HG02870 (cell line): ENCODE data around the gene CBLL1.

Experiments used
- ATAC-seq: cut with Tn5 transposase; IDR thresholded peaks from one replicate; pipeline ENCODE4 v1.9.1; 2021; ENCODE audit warnings: mild to moderate bottlenecking, moderate library complexity; ENCODE audit not compliant: unreplicated experiment

Gene CBLL1

DNA sequence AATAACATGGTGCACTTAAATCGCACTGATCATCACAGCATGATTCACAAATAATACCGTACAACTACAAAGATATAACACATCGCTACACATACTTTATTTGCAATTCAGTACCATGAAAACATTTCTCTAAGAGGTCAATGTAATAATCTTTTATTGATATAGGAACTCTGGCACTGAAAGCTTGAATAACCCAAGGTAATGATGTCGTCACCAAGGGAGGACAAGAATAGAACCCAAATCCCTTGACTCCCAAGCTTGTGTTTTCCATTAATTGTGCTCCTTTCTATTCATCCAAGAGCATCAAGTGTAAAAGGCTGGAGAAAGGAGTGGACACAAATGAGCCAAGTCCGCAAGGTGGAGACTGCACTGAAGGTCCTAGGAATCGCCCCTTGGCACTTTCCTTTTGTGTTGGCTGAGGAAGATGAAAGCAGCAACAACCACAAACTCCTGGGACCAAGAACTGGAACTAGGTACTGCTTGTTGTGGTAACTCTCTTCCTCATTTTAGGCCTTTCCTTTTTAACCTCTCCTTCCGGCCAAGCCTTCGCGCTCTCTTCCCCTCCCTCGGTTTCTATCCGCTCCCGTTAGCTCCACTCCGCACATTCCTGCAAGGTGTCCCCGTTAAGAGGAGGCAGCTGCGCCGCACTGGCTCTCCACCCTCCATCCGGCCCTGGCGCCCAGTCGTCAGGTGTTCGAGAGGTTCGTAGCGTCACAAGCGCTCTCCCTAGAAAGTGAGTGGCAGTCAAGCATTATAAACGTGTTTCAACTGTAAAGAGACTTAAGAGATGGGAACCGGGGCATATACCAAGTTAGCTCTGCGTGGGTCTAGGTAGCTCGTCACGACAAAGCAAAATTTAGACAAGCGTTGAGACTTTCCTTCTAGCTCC, 1.0 kb upstream of the CBLL1 start:
- ATAC-seq, result peak; percentile 32

DNA sequence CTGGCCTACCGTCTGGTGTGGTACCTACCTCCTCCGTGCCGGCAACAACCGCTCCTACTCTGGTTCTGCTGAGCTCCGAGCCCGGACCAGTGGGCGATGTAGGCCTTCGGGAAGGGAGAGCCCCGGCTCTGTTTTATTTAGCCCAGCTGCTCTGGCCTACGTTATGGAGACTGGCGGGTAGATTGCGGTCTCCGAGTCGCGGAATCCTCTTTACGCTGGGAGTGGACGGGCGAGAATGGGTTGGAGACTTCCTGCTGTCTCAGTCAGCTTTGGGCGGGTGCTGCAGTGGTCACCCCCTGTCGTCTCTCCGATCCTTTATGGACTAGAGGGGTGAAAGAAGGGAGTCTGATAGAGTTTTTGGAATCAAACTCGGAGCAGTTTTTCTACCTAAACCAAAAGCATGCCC, 406 bp downstream of the CBLL1 start:
- peak; percentile 31 for ATAC-seq

DNA sequence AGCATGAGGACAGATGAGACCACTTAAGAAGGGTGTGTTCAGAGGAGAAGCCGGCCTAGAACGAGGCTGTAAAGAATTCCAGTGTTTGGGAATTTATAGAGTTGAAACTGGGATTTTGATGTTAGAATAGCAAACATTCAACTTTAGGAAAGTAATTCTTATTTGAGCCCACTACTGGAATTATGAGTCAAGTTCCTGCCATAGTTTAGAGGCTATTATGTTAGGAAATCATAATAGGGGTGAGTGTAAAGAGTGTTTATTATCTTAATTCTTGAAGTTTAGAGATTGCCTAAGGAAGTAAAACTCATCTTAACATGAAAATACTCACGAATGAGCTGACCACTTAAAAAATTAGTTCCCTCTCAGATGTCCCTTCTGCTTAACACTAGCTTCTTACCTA, 2.1 kb downstream of the CBLL1 start:
- no peak for ATAC-seq

DNA sequence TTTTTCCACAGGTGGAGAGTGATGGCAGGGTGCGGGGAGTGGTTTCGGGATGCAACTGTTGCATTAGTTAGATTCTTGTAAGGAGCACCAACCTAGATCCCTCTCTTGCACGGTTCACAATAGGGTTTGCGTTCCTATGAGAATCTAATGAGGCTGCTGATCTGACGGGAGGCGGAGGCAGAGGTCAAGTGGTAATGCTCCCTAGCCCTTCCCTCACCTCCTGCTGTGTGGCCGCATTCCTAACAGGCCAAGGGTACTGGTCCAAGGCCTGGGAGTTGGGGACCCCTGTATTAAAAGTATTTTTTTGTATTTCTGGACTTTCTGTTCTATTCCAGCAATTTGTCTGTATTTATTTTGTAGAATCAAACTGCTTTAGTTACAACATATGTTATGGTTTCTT, 7.2 kb downstream of the CBLL1 start:
- no peak for ATAC-seq

DNA sequence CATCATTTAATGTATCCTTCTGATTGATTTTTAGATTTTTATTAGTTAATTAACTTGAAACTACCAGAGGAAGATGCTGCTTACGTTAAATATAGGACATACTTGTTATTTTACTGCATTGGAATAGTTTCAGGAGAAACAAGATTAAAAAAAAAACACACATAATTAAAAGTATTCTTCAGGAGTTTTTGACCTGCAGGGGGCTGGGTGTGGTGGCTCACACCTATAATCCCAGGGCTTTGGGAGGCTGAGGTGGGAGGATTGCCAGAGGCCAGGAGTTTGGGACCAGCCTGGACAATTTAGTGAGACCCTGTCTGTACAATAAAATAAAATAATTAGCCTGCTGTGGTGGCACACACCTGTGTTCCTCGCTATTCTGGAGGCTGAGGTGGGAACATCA, 10.7 kb downstream of the CBLL1 start:
- no peak for ATAC-seq

DNA sequence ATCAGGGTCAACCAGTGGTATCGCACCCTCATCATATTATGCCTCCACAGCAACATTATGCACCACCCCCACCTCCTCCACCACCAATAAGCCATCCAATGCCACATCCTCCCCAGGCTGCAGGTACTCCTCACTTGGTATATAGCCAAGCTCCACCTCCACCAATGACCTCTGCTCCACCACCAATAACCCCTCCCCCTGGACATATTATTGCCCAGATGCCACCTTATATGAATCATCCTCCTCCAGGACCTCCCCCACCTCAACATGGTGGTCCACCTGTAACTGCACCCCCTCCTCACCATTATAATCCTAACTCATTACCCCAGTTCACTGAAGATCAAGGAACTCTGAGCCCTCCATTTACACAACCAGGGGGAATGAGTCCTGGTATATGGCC, 14.7 kb downstream of the CBLL1 start:
- ATAC-seq, result no peak

DNA sequence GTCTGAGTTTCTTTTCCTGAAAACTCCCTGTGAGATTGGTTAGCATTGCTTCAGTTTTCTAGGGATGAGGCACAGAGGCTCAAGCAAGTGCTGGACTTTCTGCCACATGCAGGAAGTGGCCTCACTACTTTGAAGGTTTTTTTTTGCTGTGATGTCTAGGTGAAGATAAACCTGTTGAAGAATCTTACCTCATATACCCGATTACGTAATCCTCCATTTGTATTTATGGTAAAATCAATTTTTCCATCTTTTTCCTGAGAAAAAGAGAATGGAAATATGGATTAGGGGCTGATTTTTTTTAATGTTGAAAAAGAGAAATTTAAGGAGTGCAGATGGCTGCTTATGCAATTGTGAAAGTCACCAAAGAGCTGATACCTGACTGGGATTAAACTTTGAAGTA, 23.4 kb downstream of the CBLL1 start:
- no peak for ATAC-seq

DNA sequence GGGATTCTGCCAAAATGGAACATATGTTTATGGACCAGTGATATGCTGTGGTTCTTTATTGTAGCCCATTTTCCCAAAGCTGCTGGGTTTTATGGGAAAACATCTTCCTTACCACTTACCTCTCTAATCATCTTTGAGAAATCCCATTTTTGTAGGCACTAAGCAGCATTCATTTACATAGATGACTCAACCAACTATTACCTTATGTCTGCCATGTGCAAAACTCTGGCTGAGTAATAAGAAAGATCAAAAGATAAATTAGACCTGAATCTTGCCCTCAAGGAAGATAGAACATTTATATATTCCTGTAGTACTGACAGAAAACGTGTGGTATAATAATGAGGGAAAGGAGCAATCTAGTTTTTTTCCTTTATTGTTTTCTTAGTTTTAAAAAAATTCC, 24.3 kb downstream of the CBLL1 start:
- ATAC-seq, result no peak

DNA sequence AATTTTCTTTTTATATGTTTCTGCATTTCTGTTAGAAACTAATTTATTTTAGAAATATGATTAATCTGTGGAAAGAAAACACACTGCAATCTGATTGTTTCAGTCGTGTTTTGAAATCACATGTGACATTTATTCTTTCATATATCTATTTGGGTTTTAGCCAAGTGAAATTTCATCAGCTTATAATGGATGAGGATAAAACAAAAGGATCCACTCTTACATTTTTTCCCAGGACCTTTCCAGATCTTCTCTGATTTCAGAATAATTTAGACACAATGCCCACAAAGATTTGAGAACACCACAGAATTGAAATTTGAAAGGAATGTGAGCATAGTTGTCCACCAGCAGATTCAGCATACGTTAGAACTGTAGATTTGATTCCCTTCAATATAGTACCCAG, 29.1 kb downstream of the CBLL1 start:
- ATAC-seq, result no peak

DNA sequence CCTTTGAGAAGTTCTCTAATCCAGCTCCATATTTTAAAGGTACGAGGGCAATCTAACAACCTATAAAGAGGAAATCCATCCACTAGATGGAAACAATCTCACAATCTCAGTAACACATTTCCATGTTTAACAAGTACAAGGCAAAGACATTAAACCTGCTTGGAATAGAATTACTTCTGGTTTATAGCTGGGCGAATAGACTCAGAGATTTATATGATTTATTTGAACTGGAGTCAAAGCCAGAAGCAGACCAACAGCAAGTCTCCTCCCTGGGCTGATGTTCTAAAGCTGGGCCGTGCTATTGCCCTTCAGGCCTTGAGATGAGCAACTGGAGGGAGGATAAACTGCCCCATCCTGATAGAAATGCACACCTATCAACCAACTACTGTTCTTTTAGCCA, 33.8 kb downstream of the CBLL1 start:
- ATAC-seq, result no peak

DNA sequence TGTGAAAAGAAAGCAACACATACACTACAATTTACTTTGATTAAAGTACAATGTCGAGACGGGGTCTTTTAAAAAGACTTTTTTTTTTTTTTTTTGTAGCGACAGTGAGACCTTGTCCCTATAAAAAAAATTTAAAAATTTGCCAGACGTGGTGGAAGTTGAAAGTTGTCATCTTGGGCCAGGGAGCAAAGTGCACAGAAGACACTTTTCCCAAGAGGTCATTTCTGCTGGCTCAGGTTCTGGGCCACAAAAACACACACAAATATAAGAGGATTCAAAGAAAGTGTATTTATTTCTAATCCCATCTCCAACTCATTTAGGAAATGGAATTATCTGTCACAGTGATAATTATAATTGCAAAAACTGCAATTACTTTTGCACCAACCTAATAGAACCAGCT, 34.3 kb downstream of the CBLL1 start:
- ATAC-seq, result no peak

DNA sequence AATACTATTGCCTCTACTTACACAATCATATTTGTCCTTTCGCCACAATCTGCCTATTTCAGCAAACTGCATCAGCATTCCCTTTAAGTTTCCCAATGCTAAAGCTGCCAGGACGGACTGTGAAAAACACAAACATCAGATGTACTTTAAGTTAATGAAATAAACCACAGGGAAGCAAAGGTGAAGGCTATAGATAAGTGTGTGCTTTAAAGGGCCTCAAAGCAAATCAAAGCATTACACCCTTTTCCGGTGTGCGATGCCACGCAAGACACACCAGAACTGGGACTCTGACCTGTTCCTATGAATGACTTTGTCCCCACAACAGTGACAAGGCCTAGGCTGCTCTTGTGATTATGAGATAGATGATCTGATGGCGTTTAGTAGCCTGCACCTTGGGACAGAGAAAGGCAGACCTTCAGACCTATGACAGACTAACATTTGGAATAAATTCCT, 35.7 kb downstream of the CBLL1 start:
- ATAC-seq, result no peak

DNA sequence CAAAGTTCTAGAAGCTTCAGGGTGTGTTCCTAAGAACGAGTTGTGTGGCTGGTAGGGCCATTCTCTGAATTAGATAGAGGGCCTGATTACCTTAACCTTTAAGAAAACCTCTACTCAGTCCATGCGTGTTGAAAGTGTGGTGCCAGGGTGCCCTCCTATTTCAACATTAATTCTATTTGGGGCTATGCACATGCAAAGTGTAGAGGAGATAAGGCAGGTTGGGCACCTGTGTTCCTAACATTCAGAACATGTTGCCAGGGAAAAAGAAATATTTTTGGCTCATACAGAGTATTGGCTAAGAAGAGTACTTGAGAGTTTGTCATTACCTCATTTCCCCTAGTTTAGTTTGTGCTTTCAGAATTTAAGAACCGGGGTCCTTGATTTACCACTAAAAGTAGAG, 38.4 kb downstream of the CBLL1 start:
- no peak for ATAC-seq

DNA sequence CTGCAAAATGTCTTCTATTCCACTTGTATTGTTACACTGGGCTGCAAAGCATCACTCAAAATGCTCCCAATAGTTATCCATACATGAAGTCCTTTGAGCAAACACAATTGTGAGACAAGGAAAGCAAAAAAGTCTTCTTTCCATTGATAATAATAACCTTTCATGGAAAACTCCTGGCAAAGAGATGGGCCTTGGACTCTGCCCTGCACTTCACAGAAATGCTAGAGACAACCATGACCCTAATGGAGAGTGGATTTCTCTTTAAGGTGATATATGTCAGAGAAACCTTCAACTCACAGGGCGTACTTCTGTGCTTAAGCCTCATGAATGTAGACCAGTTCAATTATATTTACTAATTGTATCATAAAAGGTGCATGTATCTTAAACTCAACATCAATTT, 39.7 kb downstream of the CBLL1 start:
- ATAC-seq, result no peak

DNA sequence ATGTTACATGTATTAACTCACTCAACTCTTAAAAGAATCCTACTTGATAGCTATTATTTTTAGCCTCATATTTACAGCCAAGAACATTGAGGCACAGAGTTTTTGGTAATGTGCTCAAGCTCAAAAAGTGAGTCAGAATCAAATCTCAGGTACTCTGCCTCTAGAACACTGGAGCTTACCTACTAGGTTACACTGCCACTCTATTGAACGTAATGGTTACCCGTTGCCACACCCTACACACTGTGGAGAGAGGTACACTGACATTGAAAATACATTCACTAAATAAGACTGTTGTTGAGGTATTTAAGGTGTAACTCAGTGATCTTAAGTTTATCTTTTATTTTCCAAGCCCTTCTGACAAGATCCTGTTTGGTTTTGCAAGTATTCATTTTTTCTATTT, 41.2 kb downstream of the CBLL1 start:
- no peak for ATAC-seq

DNA sequence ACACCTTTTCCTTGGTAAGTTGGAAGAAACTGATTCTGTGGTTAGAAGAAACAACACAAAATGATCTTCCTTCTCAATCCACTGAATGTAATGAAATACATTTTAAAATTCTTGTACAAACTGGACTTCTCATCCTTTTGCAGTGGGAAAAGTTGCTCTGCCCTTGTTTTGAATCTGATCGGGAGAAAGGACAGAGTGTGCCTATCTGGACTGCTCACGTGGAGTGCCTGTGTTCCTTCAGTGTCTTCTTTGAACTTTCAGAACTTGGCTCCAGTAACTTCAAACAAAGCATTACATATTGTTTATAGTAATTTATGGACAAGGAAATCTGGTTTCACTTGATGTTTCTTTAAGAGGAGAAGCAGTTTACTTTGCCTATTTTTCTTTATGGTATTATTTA, 42.0 kb downstream of the CBLL1 start:
- ATAC-seq, result no peak

DNA sequence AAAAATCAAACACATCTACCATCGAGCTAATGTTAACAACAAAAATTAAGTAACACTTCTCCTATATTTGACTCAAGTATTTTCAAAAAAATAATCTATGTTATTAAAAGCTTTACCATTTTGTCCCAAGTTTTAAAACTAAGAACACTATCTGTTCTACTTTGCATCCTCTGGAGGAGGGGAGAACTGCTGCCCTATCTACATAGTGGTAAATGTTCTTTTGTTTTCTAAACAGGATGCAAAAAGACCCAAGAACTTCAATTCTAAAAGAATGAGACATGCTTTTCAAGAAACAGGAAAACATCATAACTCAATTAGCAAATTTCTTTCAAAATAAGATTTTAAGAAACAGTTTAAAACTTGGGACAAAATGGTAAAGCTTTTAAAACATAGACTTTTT, 44.3 kb downstream of the CBLL1 start:
- no peak for ATAC-seq

DNA sequence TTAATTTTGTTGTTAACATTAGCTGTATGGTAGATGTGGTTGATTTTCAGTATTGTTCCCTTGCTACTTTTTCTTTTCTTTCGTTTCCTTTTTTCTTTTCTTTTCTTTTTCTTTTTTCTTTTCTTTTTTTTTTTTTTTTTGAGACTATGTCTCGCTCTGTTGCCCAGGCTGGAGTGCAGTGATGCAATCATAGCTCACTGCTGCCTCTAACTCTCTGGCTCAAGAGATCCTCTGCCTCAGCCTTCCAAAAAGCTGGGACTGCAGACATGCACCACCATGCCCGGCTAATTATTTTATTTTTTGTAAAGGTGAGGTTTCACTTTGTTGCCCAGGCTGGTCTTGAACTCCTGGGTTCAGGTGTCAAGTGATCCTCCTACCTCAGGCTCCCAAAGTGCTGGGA, 44.7 kb downstream of the CBLL1 start:
- no peak for ATAC-seq

DNA sequence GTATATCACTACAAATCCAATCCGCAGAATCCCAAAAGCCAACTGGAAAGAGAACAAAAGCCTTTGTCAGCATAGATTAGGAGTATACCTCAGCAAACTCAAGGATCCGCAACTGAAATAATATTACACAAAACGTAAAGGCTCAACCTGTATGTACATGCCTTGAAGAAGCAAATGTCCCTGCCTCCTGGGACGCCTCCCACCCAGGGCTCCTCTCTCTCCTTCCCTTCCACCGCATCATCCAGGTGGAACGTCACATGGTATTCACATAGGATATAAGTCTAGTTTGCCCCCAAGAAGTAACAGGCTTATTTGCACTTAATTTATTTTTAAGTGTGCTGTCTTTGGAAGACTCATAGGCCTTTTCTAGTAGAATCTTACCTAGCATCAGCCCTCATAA, 45.7 kb downstream of the CBLL1 start:
- ATAC-seq, result no peak

DNA sequence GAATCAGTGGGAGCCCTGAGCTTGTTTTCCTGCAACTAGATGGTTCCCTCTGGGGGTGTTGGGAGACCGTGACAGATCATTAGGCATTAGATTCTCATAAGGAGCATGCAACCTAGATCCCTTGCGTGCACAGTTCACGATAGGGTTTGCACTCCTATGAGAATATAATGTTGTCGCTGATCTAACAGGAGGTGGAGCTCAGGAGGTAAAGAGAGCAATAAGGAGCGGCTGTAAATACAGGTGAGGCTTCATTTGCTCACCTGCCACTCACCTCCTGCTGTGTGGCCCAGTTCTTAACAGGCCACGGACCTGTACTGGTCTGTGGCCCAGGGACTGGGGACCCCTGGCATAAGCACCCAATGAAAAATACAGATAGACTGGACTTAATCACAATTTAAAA, 48.4 kb downstream of the CBLL1 start:
- no peak for ATAC-seq

DNA sequence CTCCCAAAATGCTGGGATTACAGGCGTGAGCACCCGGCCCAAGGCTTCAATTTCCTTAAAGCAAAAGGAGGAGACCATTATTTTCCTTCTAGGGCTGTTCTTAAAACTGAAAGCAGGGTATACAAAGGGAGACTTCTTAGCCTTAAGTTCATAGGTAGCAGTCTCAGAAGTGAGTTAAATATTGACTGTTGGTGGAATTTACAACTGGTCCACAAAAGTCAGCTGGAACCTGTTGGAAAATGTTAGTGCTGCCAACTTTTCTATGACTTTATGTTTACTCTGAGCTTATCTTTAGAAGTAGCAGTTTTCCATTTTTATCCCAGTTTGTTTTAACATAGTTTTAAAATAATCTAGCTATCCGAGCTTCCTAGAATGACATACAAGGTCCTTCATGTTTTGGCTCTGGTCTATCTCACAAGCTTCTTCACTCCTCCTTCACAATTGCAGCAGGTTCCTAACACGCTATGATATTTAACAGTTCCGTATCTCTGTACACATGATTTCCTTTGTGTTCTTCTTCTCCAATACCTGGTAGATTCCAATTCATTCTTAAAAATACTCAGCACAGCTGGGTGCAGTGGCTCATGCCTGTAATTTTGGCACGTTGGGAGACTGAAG, 55.8 kb downstream of the CBLL1 start:
- ATAC-seq, result no peak

DNA sequence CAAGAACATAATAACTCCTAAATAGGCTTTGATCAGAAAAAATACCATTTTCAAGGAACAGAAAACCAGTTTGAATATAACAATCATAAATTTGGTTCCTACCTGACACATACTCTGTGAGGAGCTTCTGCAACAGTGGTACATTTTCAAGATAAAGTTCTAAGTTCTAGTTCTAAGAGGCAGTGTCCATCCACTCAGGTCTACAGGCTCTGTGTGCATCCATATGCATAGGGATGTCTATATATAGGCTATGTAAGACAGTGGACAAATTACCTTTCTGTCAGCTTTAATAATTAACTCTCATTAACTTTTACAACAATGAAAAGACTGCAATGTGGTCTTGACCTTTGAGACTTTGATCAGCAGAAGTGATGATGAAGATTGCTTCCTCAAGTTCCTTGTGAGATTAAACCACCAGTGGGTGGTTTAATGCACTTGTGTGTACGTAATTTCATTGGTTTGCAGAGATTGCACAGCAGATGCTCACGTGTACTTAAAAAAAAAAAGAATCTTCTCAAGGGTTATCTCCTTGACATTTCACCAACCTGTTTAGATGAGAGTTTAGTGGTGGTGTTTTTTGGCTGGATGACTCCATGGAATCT, 59.2 kb downstream of the CBLL1 start, which contains the start of gene SLC26A3:
SLC26A3 (minus strand) TSS at position 215 of the 602 bp plus-strand sequence. CDS start 8,714 bp downstream, outside the sequence.
- no peak for ATAC-seq
